ENCODE results near the gene G3BP1.
"Not testable (repeated sequence)": the region's sequence is repeated elsewhere in the genome, so short reads cannot be mapped to it uniquely, and the experiment has no call there.

The G3BP1 gene

GRCh38 chr5:151812757-151813309 is 41.1 kb downstream of the G3BP1 start:
- Histone ChIP-seq H3K4me1 (ENCODE audit: control insufficient read depth in 1 of 2, insufficient read depth in 2 of 2, low read length in 2 of 2) (no peaks in the 10 kb centered on the region), H3K4me3 (ENCODE audit: low read depth in 1 of 2, low read length in 2 of 2) (no peak overlapping the region), H3K9ac (ENCODE audit: low read depth in 1 of 2, low read length in 2 of 2) (no peak overlapping the region), H3K9me3 (ENCODE audit: control insufficient read depth in 1 of 2, low read length in 2 of 2) (no peaks in the 10 kb centered on the region), H3K36me3 (ENCODE audit: control insufficient read depth in 1 of 2, insufficient read depth in 2 of 2, low read length in 2 of 2) (peaks cover 24 to 35% of the 10 kb centered on the region in 2 donors), H3K27me3 (ENCODE audit: control insufficient read depth in 1 of 2, insufficient read depth in 2 of 2, low read length in 2 of 2) (no peaks in the 10 kb centered on the region), H3K27ac (ENCODE audit: low read depth, low read length) (no peak overlapping the region)

- no peak overlapping the region for H3K4me3 ChIP-seq (ENCODE audit: low read depth in 1 of 2, low read length in 2 of 2)
- H3K27me3 ChIP-seq (ENCODE audit: control insufficient read depth in 1 of 2, insufficient read depth in 2 of 2, low read length in 2 of 2), result no peaks in the 10 kb centered on the region
- no peaks in the 10 kb centered on the region for H3K9me3 ChIP-seq (ENCODE audit: control insufficient read depth in 1 of 2, low read length in 2 of 2)
- H3K27ac ChIP-seq (ENCODE audit: low read depth, low read length), result no peak overlapping the region
- no peak overlapping the region for H3K9ac ChIP-seq (ENCODE audit: low read depth in 1 of 2, low read length in 2 of 2)
- H3K4me1 ChIP-seq (ENCODE audit: control insufficient read depth in 1 of 2, insufficient read depth in 2 of 2, low read length in 2 of 2), result no peaks in the 10 kb centered on the region
- H3K36me3 ChIP-seq (ENCODE audit: control insufficient read depth in 1 of 2, insufficient read depth in 2 of 2, low read length in 2 of 2), result peaks cover 17 to 29% of the 10 kb centered on the region in 2 donors
Measured at GRCh38 chr5:151815051-151815450, 43.3 kb downstream of the G3BP1 start.

DNA sequence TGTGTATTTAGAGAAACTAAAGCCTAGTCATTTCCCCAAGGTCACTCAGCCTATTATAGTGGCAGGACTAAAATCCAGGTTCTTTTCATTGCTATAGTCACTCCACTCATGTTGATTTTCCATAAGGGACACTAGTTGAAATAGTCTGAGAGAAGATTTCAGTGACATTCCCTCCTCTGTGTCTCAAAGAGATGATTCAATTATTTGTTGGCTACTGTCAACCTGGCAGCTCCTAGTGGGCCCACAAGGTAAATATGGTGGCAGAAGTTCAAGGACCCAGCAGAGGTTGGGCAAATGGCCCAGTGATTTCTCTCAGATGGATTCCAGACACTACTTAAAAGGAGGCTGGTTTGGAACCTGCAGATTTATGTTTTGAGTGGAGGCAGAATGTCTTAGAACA is 48.1 kb downstream of the G3BP1 start:
- no peaks in the 10 kb centered on the region for H3K9me3 ChIP-seq (ENCODE audit: control insufficient read depth in 1 of 2, low read length in 2 of 2)
- H3K36me3 ChIP-seq (ENCODE audit: control insufficient read depth in 1 of 2, insufficient read depth in 2 of 2, low read length in 2 of 2), result no peaks in the 10 kb centered on the region
- H3K9ac ChIP-seq (ENCODE audit: low read depth in 1 of 2, low read length in 2 of 2), result no peak overlapping the region
- no peak overlapping the region for H3K4me3 ChIP-seq (ENCODE audit: low read depth in 1 of 2, low read length in 2 of 2)
- H3K27ac ChIP-seq (ENCODE audit: low read depth, low read length), result no peak overlapping the region
- H3K27me3 ChIP-seq (ENCODE audit: control insufficient read depth in 1 of 2, insufficient read depth in 2 of 2, low read length in 2 of 2), result no peaks in the 10 kb centered on the region
- no peaks in the 10 kb centered on the region for H3K4me1 ChIP-seq (ENCODE audit: control insufficient read depth in 1 of 2, insufficient read depth in 2 of 2, low read length in 2 of 2)

GRCh38 chr5:151820271-151820670 is 48.5 kb downstream of the G3BP1 start:
- no peak overlapping the region for H3K4me3 ChIP-seq (ENCODE audit: low read depth in 1 of 2, low read length in 2 of 2)
- no peaks in the 10 kb centered on the region for H3K4me1 ChIP-seq (ENCODE audit: control insufficient read depth in 1 of 2, insufficient read depth in 2 of 2, low read length in 2 of 2)
- no peaks in the 10 kb centered on the region for H3K27me3 ChIP-seq (ENCODE audit: control insufficient read depth in 1 of 2, insufficient read depth in 2 of 2, low read length in 2 of 2)
- no peaks in the 10 kb centered on the region for H3K36me3 ChIP-seq (ENCODE audit: control insufficient read depth in 1 of 2, insufficient read depth in 2 of 2, low read length in 2 of 2)
- H3K27ac ChIP-seq (ENCODE audit: low read depth, low read length), result no peak overlapping the region
- H3K9ac ChIP-seq (ENCODE audit: low read depth in 1 of 2, low read length in 2 of 2), result no peak overlapping the region
- no peaks in the 10 kb centered on the region for H3K9me3 ChIP-seq (ENCODE audit: control insufficient read depth in 1 of 2, low read length in 2 of 2)

- no peaks in the 10 kb centered on the region for H3K4me1 ChIP-seq (ENCODE audit: control insufficient read depth in 1 of 2, insufficient read depth in 2 of 2, low read length in 2 of 2)
- H3K9ac ChIP-seq (ENCODE audit: low read depth in 1 of 2, low read length in 2 of 2), result no peak overlapping the region
- H3K27me3 ChIP-seq (ENCODE audit: control insufficient read depth in 1 of 2, insufficient read depth in 2 of 2, low read length in 2 of 2), result no peaks in the 10 kb centered on the region
- H3K4me3 ChIP-seq (ENCODE audit: low read depth in 1 of 2, low read length in 2 of 2), result no peak overlapping the region
- H3K36me3 ChIP-seq (ENCODE audit: control insufficient read depth in 1 of 2, insufficient read depth in 2 of 2, low read length in 2 of 2), result no peaks in the 10 kb centered on the region
- no peak overlapping the region for H3K27ac ChIP-seq (ENCODE audit: low read depth, low read length)
- H3K9me3 ChIP-seq (ENCODE audit: control insufficient read depth in 1 of 2, low read length in 2 of 2), result no peaks in the 10 kb centered on the region
Measured at GRCh38 chr5:151820903-151821302, 49.1 kb downstream of the G3BP1 start.

GRCh38 chr5:151822141-151822540 is 50.4 kb downstream of the G3BP1 start:
- H3K9me3 ChIP-seq (ENCODE audit: control insufficient read depth in 1 of 2, low read length in 2 of 2), result no peaks in the 10 kb centered on the region
- H3K27me3 ChIP-seq (ENCODE audit: control insufficient read depth in 1 of 2, insufficient read depth in 2 of 2, low read length in 2 of 2), result no peaks in the 10 kb centered on the region
- H3K9ac ChIP-seq (ENCODE audit: low read depth in 1 of 2, low read length in 2 of 2), result no peak overlapping the region
- H3K4me3 ChIP-seq (ENCODE audit: low read depth in 1 of 2, low read length in 2 of 2), result no peak overlapping the region
- H3K4me1 ChIP-seq (ENCODE audit: control insufficient read depth in 1 of 2, insufficient read depth in 2 of 2, low read length in 2 of 2), result no peaks in the 10 kb centered on the region
- H3K36me3 ChIP-seq (ENCODE audit: control insufficient read depth in 1 of 2, insufficient read depth in 2 of 2, low read length in 2 of 2), result no peaks in the 10 kb centered on the region
- H3K27ac ChIP-seq (ENCODE audit: low read depth, low read length), result no peak overlapping the region

DNA sequence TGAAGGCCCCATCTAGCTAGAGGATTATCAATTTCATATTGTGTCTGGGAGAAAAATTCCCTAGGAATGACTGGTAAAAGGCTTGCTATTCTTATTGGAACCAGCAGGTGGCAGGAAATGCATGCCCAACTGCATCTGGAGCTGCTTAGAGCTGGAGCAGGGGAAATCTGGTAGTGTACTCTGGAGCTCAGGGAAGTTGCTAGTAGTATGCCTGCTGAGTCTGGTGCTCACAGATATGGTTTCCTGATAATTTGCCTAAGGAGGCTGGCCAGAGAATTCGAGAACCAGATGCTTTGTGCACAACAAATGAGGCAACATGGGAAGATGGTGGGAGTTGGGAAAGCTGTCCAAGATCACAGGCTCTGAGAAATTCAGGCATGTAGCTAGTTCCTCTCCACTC is 53.7 kb downstream of the G3BP1 start:
- Histone ChIP-seq H3K4me1 (ENCODE audit: control insufficient read depth in 1 of 2, insufficient read depth in 2 of 2, low read length in 2 of 2) (no peaks in the 10 kb centered on the region), H3K9ac (ENCODE audit: low read depth in 1 of 2, low read length in 2 of 2) (no peak overlapping the region), H3K4me3 (ENCODE audit: low read depth in 1 of 2, low read length in 2 of 2) (no peak overlapping the region), H3K27me3 (ENCODE audit: control insufficient read depth in 1 of 2, insufficient read depth in 2 of 2, low read length in 2 of 2) (no peaks in the 10 kb centered on the region), H3K36me3 (ENCODE audit: control insufficient read depth in 1 of 2, insufficient read depth in 2 of 2, low read length in 2 of 2) (no peaks in the 10 kb centered on the region), H3K27ac (ENCODE audit: low read depth, low read length) (no peak overlapping the region), H3K9me3 (ENCODE audit: control insufficient read depth in 1 of 2, low read length in 2 of 2) (no peaks in the 10 kb centered on the region)

DNA sequence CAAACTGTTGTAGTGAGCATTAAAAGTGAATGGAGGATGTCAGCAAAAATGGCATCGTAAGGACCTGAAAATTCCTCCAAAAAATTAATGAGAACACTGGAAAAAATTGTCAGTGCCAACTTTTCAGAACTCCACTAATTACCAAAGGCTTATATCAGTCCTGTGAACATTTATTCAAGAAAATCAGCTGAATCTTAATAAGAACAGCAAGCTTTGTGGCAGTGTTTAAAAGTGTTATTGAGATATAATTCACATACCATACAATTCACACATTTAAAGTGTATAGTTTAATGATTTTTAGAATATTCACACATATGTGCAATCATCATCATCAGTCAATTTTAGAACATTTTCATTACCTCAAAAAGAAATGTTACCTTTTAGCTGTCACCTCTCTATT is 57.6 kb downstream of the G3BP1 start:
- H3K27me3 ChIP-seq (ENCODE audit: control insufficient read depth in 1 of 2, insufficient read depth in 2 of 2, low read length in 2 of 2), result no peaks in the 10 kb centered on the region
- peaks cover 0 to 17% of the 10 kb centered on the region in 2 donors for H3K9me3 ChIP-seq (ENCODE audit: control insufficient read depth in 1 of 2, low read length in 2 of 2)
- H3K9ac ChIP-seq (ENCODE audit: low read depth in 1 of 2, low read length in 2 of 2), result no peak overlapping the region
- H3K4me3 ChIP-seq (ENCODE audit: low read depth in 1 of 2, low read length in 2 of 2), result no peak overlapping the region
- H3K4me1 ChIP-seq (ENCODE audit: control insufficient read depth in 1 of 2, insufficient read depth in 2 of 2, low read length in 2 of 2), result no peaks in the 10 kb centered on the region
- H3K27ac ChIP-seq (ENCODE audit: low read depth, low read length), result no peak overlapping the region
- no peaks in the 10 kb centered on the region for H3K36me3 ChIP-seq (ENCODE audit: control insufficient read depth in 1 of 2, insufficient read depth in 2 of 2, low read length in 2 of 2)

DNA sequence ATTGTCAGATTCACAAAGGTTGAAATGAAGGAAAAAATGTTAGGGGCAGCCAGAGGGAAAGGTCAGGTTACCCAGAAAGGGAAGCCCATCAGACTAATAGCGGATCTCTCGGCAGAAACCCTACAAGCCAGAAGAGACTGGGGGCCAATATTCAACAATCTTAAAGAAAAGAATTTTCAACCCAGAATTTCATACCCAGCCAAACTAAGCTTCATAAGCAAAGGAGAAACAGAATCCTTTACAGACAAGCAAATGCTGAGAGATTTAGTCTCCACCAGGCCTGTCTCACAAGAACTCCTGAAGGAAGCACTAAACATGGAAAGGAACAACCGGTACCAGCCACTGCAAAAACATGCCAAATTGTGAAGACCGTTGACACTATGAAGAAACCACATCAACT is 61.1 kb downstream of the G3BP1 start:
- not testable (repeated sequence) for H3K9ac ChIP-seq (ENCODE audit: low read depth in 1 of 2, low read length in 2 of 2); H3K4me1 ChIP-seq (ENCODE audit: control insufficient read depth in 1 of 2, insufficient read depth in 2 of 2, low read length in 2 of 2); H3K27me3 ChIP-seq (ENCODE audit: control insufficient read depth in 1 of 2, insufficient read depth in 2 of 2, low read length in 2 of 2); H3K36me3 ChIP-seq (ENCODE audit: control insufficient read depth in 1 of 2, insufficient read depth in 2 of 2, low read length in 2 of 2); H3K27ac ChIP-seq (ENCODE audit: low read depth, low read length); H3K4me3 ChIP-seq (ENCODE audit: low read depth in 1 of 2, low read length in 2 of 2)
- H3K9me3 ChIP-seq (ENCODE audit: control insufficient read depth in 1 of 2, low read length in 2 of 2), result peaks cover 5 to 17% of the 10 kb centered on the region in 2 donors

- Histone ChIP-seq H3K9me3 (ENCODE audit: control insufficient read depth in 1 of 2, low read length in 2 of 2) (no peaks in the 10 kb centered on the region), H3K4me1 (ENCODE audit: control insufficient read depth in 1 of 2, insufficient read depth in 2 of 2, low read length in 2 of 2) (no peaks in the 10 kb centered on the region), H3K4me3 (ENCODE audit: low read depth in 1 of 2, low read length in 2 of 2) (no peak overlapping the region), H3K9ac (ENCODE audit: low read depth in 1 of 2, low read length in 2 of 2) (no peak overlapping the region), H3K27ac (ENCODE audit: low read depth, low read length) (no peak overlapping the region), H3K27me3 (ENCODE audit: control insufficient read depth in 1 of 2, insufficient read depth in 2 of 2, low read length in 2 of 2) (no peaks in the 10 kb centered on the region), H3K36me3 (ENCODE audit: control insufficient read depth in 1 of 2, insufficient read depth in 2 of 2, low read length in 2 of 2) (no peaks in the 10 kb centered on the region)
Measured at GRCh38 chr5:151846765-151847164, 75.0 kb downstream of the G3BP1 start.

- no peak overlapping the region for H3K4me3 ChIP-seq (ENCODE audit: low read depth in 1 of 2, low read length in 2 of 2)
- H3K36me3 ChIP-seq (ENCODE audit: control insufficient read depth in 1 of 2, insufficient read depth in 2 of 2, low read length in 2 of 2), result no peaks in the 10 kb centered on the region
- H3K9ac ChIP-seq (ENCODE audit: low read depth in 1 of 2, low read length in 2 of 2), result no peak overlapping the region
- H3K9me3 ChIP-seq (ENCODE audit: control insufficient read depth in 1 of 2, low read length in 2 of 2), result no peaks in the 10 kb centered on the region
- no peaks in the 10 kb centered on the region for H3K27me3 ChIP-seq (ENCODE audit: control insufficient read depth in 1 of 2, insufficient read depth in 2 of 2, low read length in 2 of 2)
- no peaks in the 10 kb centered on the region for H3K4me1 ChIP-seq (ENCODE audit: control insufficient read depth in 1 of 2, insufficient read depth in 2 of 2, low read length in 2 of 2)
- no peak overlapping the region for H3K27ac ChIP-seq (ENCODE audit: low read depth, low read length)
Measured at GRCh38 chr5:151847871-151848270, 76.1 kb downstream of the G3BP1 start.

Data from duodenal mucosa (tissue), 2 donors.